ENCODE measurements around the gene HMGB3.

HMGB3 gene

GRCh38 chrX:151009582-151009981, 26.4 kb downstream of the HMGB3 start:
- Histone ChIP-seq H3K4me3 (ENCODE audit: low read length) (no peak overlapping the region), H3K27me3 (ENCODE audit: insufficient read depth, low read length) (no peaks in the 10 kb centered on the region), H3K27ac (ENCODE audit: low read depth, low read length) (no peak overlapping the region), H3K9me3 (ENCODE audit: insufficient read depth, low read depth, low read length) (no peaks in the 10 kb centered on the region), H3K36me3 (ENCODE audit: insufficient read depth, low read length) (no peaks in the 10 kb centered on the region), H3K4me1 (ENCODE audit: insufficient read depth, low read length) (no peaks in the 10 kb centered on the region), H3K9ac (ENCODE audit: low read depth, low read length) (no peak overlapping the region)
- WGBS = 74% methylated on average over 2 of the region's 2 CpGs

- H3K9me3 ChIP-seq (ENCODE audit: insufficient read depth, low read depth, low read length) = no peaks in the 10 kb centered on the region
- H3K9ac ChIP-seq (ENCODE audit: low read depth, low read length) = no peak overlapping the region
- no peaks in the 10 kb centered on the region for H3K27me3 ChIP-seq (ENCODE audit: insufficient read depth, low read length)
- WGBS = 94% methylated on average over 5 of the region's 5 CpGs
- no peaks in the 10 kb centered on the region for H3K4me1 ChIP-seq (ENCODE audit: insufficient read depth, low read length)
- H3K4me3 ChIP-seq (ENCODE audit: low read length) = no peak overlapping the region
- H3K27ac ChIP-seq (ENCODE audit: low read depth, low read length) = no peak overlapping the region
- H3K36me3 ChIP-seq (ENCODE audit: insufficient read depth, low read length) = no peaks in the 10 kb centered on the region
Measured at GRCh38 chrX:151013164-151013743, 30.1 kb downstream of the HMGB3 start.

- Histone ChIP-seq H3K27me3 (ENCODE audit: insufficient read depth, low read length) (no peaks in the 10 kb centered on the region), H3K4me3 (ENCODE audit: low read length) (no peak overlapping the region), H3K4me1 (ENCODE audit: insufficient read depth, low read length) (no peaks in the 10 kb centered on the region), H3K9ac (ENCODE audit: low read depth, low read length) (no peak overlapping the region), H3K36me3 (ENCODE audit: insufficient read depth, low read length) (no peaks in the 10 kb centered on the region), H3K27ac (ENCODE audit: low read depth, low read length) (no peak overlapping the region), H3K9me3 (ENCODE audit: insufficient read depth, low read depth, low read length) (no peaks in the 10 kb centered on the region)
- 61% methylated on average over 2 of the region's 4 CpGs for WGBS
Measured at GRCh38 chrX:151015684-151016083, 32.5 kb downstream of the HMGB3 start.

GRCh38 chrX:151019856-151020255, 36.7 kb downstream of the HMGB3 start:
- no peaks in the 10 kb centered on the region for H3K27me3 ChIP-seq (ENCODE audit: insufficient read depth, low read length)
- H3K36me3 ChIP-seq (ENCODE audit: insufficient read depth, low read length) = no peaks in the 10 kb centered on the region
- 87% methylated on average over 2 of the region's 2 CpGs for WGBS
- no peak overlapping the region for H3K4me3 ChIP-seq (ENCODE audit: low read length)
- H3K4me1 ChIP-seq (ENCODE audit: insufficient read depth, low read length) = no peaks in the 10 kb centered on the region
- H3K27ac ChIP-seq (ENCODE audit: low read depth, low read length) = no peak overlapping the region
- no peaks in the 10 kb centered on the region for H3K9me3 ChIP-seq (ENCODE audit: insufficient read depth, low read depth, low read length)
- H3K9ac ChIP-seq (ENCODE audit: low read depth, low read length) = no peak overlapping the region

- no peaks in the 10 kb centered on the region for H3K4me1 ChIP-seq (ENCODE audit: insufficient read depth, low read length)
- no peaks in the 10 kb centered on the region for H3K9me3 ChIP-seq (ENCODE audit: insufficient read depth, low read depth, low read length)
Measured at GRCh38 chrX:151030845-151031244, 47.7 kb downstream of the HMGB3 start.

GRCh38 chrX:151031391-151031975, 48.3 kb downstream of the HMGB3 start:
- Histone ChIP-seq H3K4me1 (ENCODE audit: insufficient read depth, low read length) (no peaks in the 10 kb centered on the region), H3K27me3 (ENCODE audit: insufficient read depth, low read length) (no peaks in the 10 kb centered on the region), H3K27ac (ENCODE audit: low read depth, low read length) (no peak overlapping the region), H3K36me3 (ENCODE audit: insufficient read depth, low read length) (no peaks in the 10 kb centered on the region), H3K9ac (ENCODE audit: low read depth, low read length) (no peak overlapping the region), H3K9me3 (ENCODE audit: insufficient read depth, low read depth, low read length) (no peaks in the 10 kb centered on the region), H3K4me3 (ENCODE audit: low read length) (no peak overlapping the region)
- WGBS = 80% methylated on average over 7 of the region's 7 CpGs

More at GRCh38 chrX:151030845-151031244, 47.7 kb downstream of the HMGB3 start:
- no peak overlapping the region for H3K9ac ChIP-seq (ENCODE audit: low read depth, low read length)
- H3K27me3 ChIP-seq (ENCODE audit: insufficient read depth, low read length) = no peaks in the 10 kb centered on the region
- H3K36me3 ChIP-seq (ENCODE audit: insufficient read depth, low read length) = no peaks in the 10 kb centered on the region
- no peak overlapping the region for H3K4me3 ChIP-seq (ENCODE audit: low read length)
- H3K27ac ChIP-seq (ENCODE audit: low read depth, low read length) = no peak overlapping the region

GRCh38 chrX:151039351-151039750, 56.2 kb downstream of the HMGB3 start:
- Histone ChIP-seq H3K27me3 (ENCODE audit: insufficient read depth, low read length) (no peaks in the 10 kb centered on the region), H3K9me3 (ENCODE audit: insufficient read depth, low read depth, low read length) (no peaks in the 10 kb centered on the region), H3K4me3 (ENCODE audit: low read length) (no peak overlapping the region), H3K36me3 (ENCODE audit: insufficient read depth, low read length) (no peaks in the 10 kb centered on the region), H3K27ac (ENCODE audit: low read depth, low read length) (no peak overlapping the region), H3K4me1 (ENCODE audit: insufficient read depth, low read length) (no peaks in the 10 kb centered on the region), H3K9ac (ENCODE audit: low read depth, low read length) (no peak overlapping the region)
- WGBS = 72% methylated on average over 1 of the region's 2 CpGs
